HCT116 (cell line): ENCODE measurements around the gene SEPTIN8. TPM values are rescaled to one million over a fixed set of nuclear protein-coding genes. Genes with fewer than 3 reads are reported as not detected.

ENCODE experiments used
- ATAC-seq: fragments of 200-7000 bp; cut with Tn5 transposase; 2 replicates; pipeline ENCODE4 v1.9.1; 2020; ENCODE audit warnings: mild to moderate bottlenecking, moderate library complexity
- BruUV-seq: library from RNA; stranded (reverse); fragments of 400-500 nt; replicated peaks from 2 replicates; lab custom pipeline; 2021; lab: Mats Ljungman, UMichigan
- CTCF ChIA-PET: fragments of 300-600 bp; sonication (Branson Sonifier 250); formaldehyde crosslinking; loops from one replicate; lab custom pipeline; 2021; ENCODE audit warnings: antibody characterized with exemption; lab: Charles Lee
- POLR2A ChIA-PET: fragments of 300-600, 350-600 bp; sonication (Branson Sonifier 250); formaldehyde crosslinking; loops from one replicate; lab custom pipeline; 2021; ENCODE audit warnings: antibody characterized with exemption; lab: Charles Lee
- RAD21 ChIA-PET, 2 experiments: fragments of 300-600 bp; sonication (Branson Sonifier 250); formaldehyde crosslinking; loops; one replicate each; lab custom pipeline; 2023; ENCODE audit warnings: low total read pairs in 2 of 2; ENCODE audit not compliant: uncharacterized antibody in 2 of 2, unreplicated experiment in 2 of 2, low non-redundant PET in 1 of 2; lab: Charles Lee
- DNase-seq: peaks from one replicate; pipeline ENCODE4 v3.0.0-alpha.2; 2010; ENCODE audit warnings: low read depth, low spot score
- H2AFZ ChIP-seq: fragments of 200-600 bp; shearing (Covaris generic), sonication (generic); 2 replicates; pipeline ENCODE4 v1.6.1; 2017; ENCODE audit warnings: low read depth, mixed run types, mixed read lengths, antibody characterized with exemption, low read length; ENCODE audit not compliant: poor library complexity, severe bottlenecking
- H3K27ac ChIP-seq: 2 replicates; pipeline ENCODE4 v1.5.1; 2012; ENCODE audit warnings: low read depth, low read length
- H3K27me3 ChIP-seq: fragments of 200-600 bp; sonication (generic); 2 replicates; pipeline ENCODE4 v1.6.1; 2016; ENCODE audit warnings: mixed run types, low read length, mixed read lengths; ENCODE audit not compliant: insufficient read depth
- H3K36me3 ChIP-seq, 2 experiments: fragments of 200-500 bp in 1 of 2; fragments of 200-600 bp in 1 of 2; sonication (Bioruptor generic) in 1 of 2; sonication (generic) in 1 of 2; 2 replicates each; pipeline versions ENCODE4 v1.5.1 to v1.6.1; 2014 to 2016; ENCODE audit warnings: low read length in 2 of 2, inconsistent platforms in 1 of 2, mixed read lengths in 1 of 2, mixed run types in 1 of 2; ENCODE audit not compliant: insufficient read depth in 2 of 2, control insufficient read depth in 1 of 2
- H3K4me1 ChIP-seq, 2 experiments: fragments of 200-600 bp in 1 of 2; sonication (generic) in 1 of 2; 2 replicates each; pipeline versions ENCODE4 v1.5.1 to v1.6.1; 2012 to 2017; ENCODE audit warnings: low read length in 2 of 2, inconsistent platforms in 1 of 2, mild to moderate bottlenecking in 1 of 2, mixed read lengths in 1 of 2, mixed run types in 1 of 2, moderate library complexity in 1 of 2; ENCODE audit not compliant: insufficient read depth in 2 of 2, control insufficient read depth in 1 of 2
- H3K4me2 ChIP-seq: fragments of 200-600 bp; sonication (generic); 2 replicates; pipeline ENCODE4 v1.6.1; 2017; ENCODE audit warnings: mixed run types, low read length, mixed read lengths
- H3K4me3 ChIP-seq, 2 experiments: fragments of 200-600 bp in 1 of 2; sonication (generic) in 1 of 2; replicated peaks in 1 of 2; 2 replicates each; pipeline ENCODE4 v1.5.1; 2011 to 2016; ENCODE audit warnings: low read length in 2 of 2, control low read depth in 1 of 2, low read depth in 1 of 2, mild to moderate bottlenecking in 1 of 2, mixed read lengths in 1 of 2, mixed run types in 1 of 2
- H3K79me2 ChIP-seq: fragments of 200-600 bp; sonication (generic); 2 replicates; pipeline ENCODE4 v1.6.1; 2017; ENCODE audit warnings: mild to moderate bottlenecking, mixed run types, low read length, moderate library complexity, mixed read lengths; ENCODE audit not compliant: insufficient read depth
- H3K9ac ChIP-seq: fragments of 200-600 bp; sonication (generic); 2 replicates; pipeline ENCODE4 v1.6.1; 2016; ENCODE audit warnings: low read length, mixed read lengths
- H3K9me2 ChIP-seq: fragments of 200-600 bp; sonication (generic), shearing (Covaris generic); 2 replicates; pipeline ENCODE4 v1.6.1; 2017; ENCODE audit warnings: mixed run types, mild to moderate bottlenecking, moderate library complexity; ENCODE audit not compliant: insufficient read depth
- H3K9me3 ChIP-seq, 2 experiments: fragments of 200-500 bp in 1 of 2; fragments of 200-600 bp in 1 of 2; sonication (Bioruptor generic) in 1 of 2; sonication (generic) in 1 of 2; 2 replicates each; pipeline ENCODE4 v1.6.1; 2014 to 2017; ENCODE audit warnings: low read length in 2 of 2, mixed read lengths in 2 of 2, inconsistent platforms in 1 of 2, low read depth in 1 of 2, mild to moderate bottlenecking in 1 of 2, mixed run types in 1 of 2, moderate library complexity in 1 of 2; ENCODE audit not compliant: control insufficient read depth in 1 of 2, insufficient read depth in 1 of 2
- H4K20me1 ChIP-seq: fragments of 200-600 bp; sonication (generic), shearing (Covaris generic); 2 replicates; pipeline ENCODE4 v1.6.1; 2017; ENCODE audit warnings: mixed run types, mild to moderate bottlenecking, moderate library complexity; ENCODE audit not compliant: insufficient read depth
- CBX3 ChIP-seq: IDR thresholded peaks from 2 replicates; pipeline ENCODE4 v1.6.1; 2012; ENCODE audit warnings: low read depth
- CEBPB ChIP-seq: IDR thresholded peaks from 2 replicates; pipeline ENCODE4 v1.6.1; 2012; ENCODE audit warnings: low read depth
- ELF1 ChIP-seq: IDR thresholded peaks from 2 replicates; pipeline ENCODE4 v1.6.1; 2012; ENCODE audit warnings: low read depth, borderline replicate concordance
- EZH2 ChIP-seq: fragments of 200-600 bp; sonication (generic); IDR thresholded peaks from 2 replicates; pipeline ENCODE4 v1.6.1; 2017; ENCODE audit warnings: antibody characterized with exemption, mixed run types
- JUND ChIP-seq: IDR thresholded peaks from 2 replicates; pipeline ENCODE4 v1.6.1; 2012
- MAX ChIP-seq: IDR thresholded peaks from 2 replicates; pipeline ENCODE4 v1.6.1; 2012
- POLR2A ChIP-seq: IDR thresholded peaks from 2 replicates; pipeline ENCODE4 v1.7.0; 2011; ENCODE audit warnings: borderline replicate concordance; ENCODE audit not compliant: insufficient read depth, insufficient read length; ENCODE audit errors: extremely low read depth
- RAD21 ChIP-seq: IDR thresholded peaks from 2 replicates; pipeline ENCODE4 v1.6.1; 2012; ENCODE audit warnings: low read depth, mild to moderate bottlenecking
- SIN3A ChIP-seq: IDR thresholded peaks from 2 replicates; pipeline ENCODE4 v1.6.1; 2012; ENCODE audit warnings: low read depth
- SP1 ChIP-seq: IDR thresholded peaks from 2 replicates; pipeline ENCODE4 v1.6.1; 2012; ENCODE audit warnings: low read depth
- SRF ChIP-seq: IDR thresholded peaks from 2 replicates; pipeline ENCODE4 v1.6.1; 2012; ENCODE audit warnings: low read depth
- YY1 ChIP-seq: IDR thresholded peaks from 2 replicates; pipeline ENCODE4 v1.6.1; 2011; ENCODE audit warnings: low read length, low read depth, moderate library complexity, mild to moderate bottlenecking; ENCODE audit not compliant: insufficient replicate concordance; ENCODE audit errors: extremely low read depth
- ZBTB33 ChIP-seq: IDR thresholded peaks from 2 replicates; pipeline ENCODE4 v1.6.1; 2011; ENCODE audit warnings: mild to moderate bottlenecking, low read length, moderate library complexity; ENCODE audit not compliant: insufficient replicate concordance; ENCODE audit errors: extremely low read depth
- ZNF274 ChIP-seq: fragments of 200-500 bp; sonication (Bioruptor generic); IDR thresholded peaks from 2 replicates; pipeline ENCODE4 v1.6.1; 2014; ENCODE audit warnings: mild to moderate bottlenecking, low read depth, low read length, inconsistent platforms
- intact Hi-C: fragments of 100-400 bp; cut with micrococcal nuclease; formaldehyde crosslinking; loops from 2 replicates; pipeline ENCODE4 v1.10.0; 2022
- total RNA-seq: library from RNA; stranded (reverse); gene quantifications from one replicate; pipeline ENCODE4 v1.2.1, GENCODE V29; 2021; ENCODE audit not compliant: unreplicated experiment
- TF ChIP-seq, protein P1 (sequence below): IDR thresholded peaks from 2 replicates; pipeline ENCODE4 v1.6.1; 2012; ENCODE audit warnings: low read depth

The SEPTIN8 gene
- total RNA-seq, 1 experiment from 2014 or later: 34.6 TPM

DNA sequence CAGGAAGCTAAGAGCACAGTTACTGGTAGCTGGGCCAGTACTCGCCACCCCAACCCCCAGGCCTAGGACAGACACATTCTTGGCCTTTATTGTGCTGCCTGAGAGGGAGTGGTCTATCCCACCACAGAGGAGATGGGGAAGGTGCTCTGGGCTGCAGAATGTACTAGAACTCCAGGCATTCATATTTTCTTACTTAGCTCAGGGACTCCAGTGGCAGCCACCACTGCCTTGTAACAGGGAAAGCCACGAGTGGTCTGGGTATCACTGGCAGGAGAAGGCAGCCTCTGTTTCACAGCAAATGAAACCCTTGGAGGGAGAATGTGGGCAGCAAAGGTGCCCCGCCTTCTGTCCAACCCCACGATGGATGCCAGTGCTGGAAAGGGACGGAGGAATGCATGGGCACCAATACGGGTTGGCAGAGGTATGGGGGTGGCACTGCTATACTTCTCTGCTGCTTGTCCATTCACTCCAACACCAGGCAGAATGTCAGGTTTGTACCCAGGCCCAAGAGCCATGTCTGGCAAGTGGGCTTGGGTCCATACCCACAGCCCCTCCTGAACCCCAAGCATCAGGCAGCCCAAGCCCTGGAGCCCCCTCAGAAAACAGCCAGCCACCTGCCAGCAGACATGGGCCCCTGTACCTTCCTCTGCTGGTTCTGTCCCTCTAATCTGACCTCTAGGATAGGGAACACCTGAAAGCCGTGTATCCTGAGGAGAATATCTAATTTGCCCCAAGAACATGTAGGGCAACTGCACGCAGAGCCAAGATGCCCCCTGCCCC is 4.6 kb downstream of the SEPTIN8 start:
- no TSS peak for BruUV-seq

DNA sequence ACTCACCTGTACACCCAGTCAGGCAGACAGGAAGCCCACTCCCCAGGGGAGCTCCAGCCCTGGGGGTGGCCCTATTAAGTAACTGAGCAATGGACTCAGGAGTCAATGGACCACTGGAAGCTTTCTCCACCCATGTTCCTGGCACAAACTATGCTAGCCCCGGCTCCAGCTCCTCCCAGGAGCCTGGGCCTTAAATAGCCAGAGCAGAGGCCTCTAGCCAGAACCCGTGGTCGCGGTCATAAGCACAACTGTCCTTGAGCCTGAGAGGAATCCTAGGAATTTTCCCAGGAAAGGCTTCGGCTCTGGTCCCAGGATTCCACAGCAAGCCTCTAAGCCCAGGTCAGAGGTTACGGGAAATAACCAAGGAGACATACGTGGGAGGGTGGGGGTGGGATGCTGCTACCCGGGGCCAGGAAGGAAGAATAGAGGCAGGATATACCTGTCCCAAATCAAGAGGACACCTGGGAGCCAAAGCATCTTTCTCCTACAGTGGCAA is 5.5 kb downstream of the SEPTIN8 start:
- CTCF ChIA-PET: no interaction called here
- TF ChIP-seq EZH2: no peak
- TF ChIP-seq CBX3: no peak
- TF ChIP-seq POLR2A: no peak
- TF ChIP-seq SP1: no peak
- TF ChIP-seq, protein P1, sequence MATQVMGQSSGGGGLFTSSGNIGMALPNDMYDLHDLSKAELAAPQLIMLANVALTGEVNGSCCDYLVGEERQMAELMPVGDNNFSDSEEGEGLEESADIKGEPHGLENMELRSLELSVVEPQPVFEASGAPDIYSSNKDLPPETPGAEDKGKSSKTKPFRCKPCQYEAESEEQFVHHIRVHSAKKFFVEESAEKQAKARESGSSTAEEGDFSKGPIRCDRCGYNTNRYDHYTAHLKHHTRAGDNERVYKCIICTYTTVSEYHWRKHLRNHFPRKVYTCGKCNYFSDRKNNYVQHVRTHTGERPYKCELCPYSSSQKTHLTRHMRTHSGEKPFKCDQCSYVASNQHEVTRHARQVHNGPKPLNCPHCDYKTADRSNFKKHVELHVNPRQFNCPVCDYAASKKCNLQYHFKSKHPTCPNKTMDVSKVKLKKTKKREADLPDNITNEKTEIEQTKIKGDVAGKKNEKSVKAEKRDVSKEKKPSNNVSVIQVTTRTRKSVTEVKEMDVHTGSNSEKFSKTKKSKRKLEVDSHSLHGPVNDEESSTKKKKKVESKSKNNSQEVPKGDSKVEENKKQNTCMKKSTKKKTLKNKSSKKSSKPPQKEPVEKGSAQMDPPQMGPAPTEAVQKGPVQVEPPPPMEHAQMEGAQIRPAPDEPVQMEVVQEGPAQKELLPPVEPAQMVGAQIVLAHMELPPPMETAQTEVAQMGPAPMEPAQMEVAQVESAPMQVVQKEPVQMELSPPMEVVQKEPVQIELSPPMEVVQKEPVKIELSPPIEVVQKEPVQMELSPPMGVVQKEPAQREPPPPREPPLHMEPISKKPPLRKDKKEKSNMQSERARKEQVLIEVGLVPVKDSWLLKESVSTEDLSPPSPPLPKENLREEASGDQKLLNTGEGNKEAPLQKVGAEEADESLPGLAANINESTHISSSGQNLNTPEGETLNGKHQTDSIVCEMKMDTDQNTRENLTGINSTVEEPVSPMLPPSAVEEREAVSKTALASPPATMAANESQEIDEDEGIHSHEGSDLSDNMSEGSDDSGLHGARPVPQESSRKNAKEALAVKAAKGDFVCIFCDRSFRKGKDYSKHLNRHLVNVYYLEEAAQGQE: no peak
- no peak for TF ChIP-seq SRF
- TF ChIP-seq ZBTB33: no peak
- TF ChIP-seq YY1: no peak
- TF ChIP-seq ELF1: no peak
- TF ChIP-seq RAD21: no peak
- no peak for TF ChIP-seq ZNF274
- TF ChIP-seq SIN3A: no peak
- no peak for TF ChIP-seq MAX

More for the DNA sequence above, 4.6 kb downstream of the SEPTIN8 start:
- Histone ChIP-seq H3K27ac (no peak overlapping the region), H3K9me3 (no peaks in the 10 kb centered on the region), H3K9ac (no peak overlapping the region), H2AFZ (no peak overlapping the region), H3K36me3 (no peaks in the 10 kb centered on the region), H3K4me1 (peaks cover 12 to 20% of the 10 kb centered on the region in 2 experiments), H3K9me2 (no peaks in the 10 kb centered on the region), H4K20me1 (no peaks in the 10 kb centered on the region), H3K4me3 (no peak overlapping the region), H3K27me3 (no peaks in the 10 kb centered on the region), H3K4me2 (no peak overlapping the region), H3K79me2 (peaks cover 22% of the 10 kb centered on the region)
- ChIA-PET RAD21 (no interaction called here), POLR2A (no interaction called here), CTCF (no interaction called here)
- TF ChIP-seq CEBPB: no peak
- no peak for TF ChIP-seq JUND
- no peak for TF ChIP-seq SRF
- ATAC-seq: no peak
- intact Hi-C loops: no loop called here
- no peak for DNase-seq

More for the DNA sequence above, 5.5 kb downstream of the SEPTIN8 start:
- Histone ChIP-seq H3K4me2 (no peak overlapping the region), H3K9me3 (no peaks in the 10 kb centered on the region), H3K27me3 (no peaks in the 10 kb centered on the region), H3K4me3 (no peak overlapping the region), H4K20me1 (no peaks in the 10 kb centered on the region), H2AFZ (no peak overlapping the region), H3K4me1 (peaks cover 12 to 17% of the 10 kb centered on the region in 2 experiments), H3K9ac (no peak overlapping the region), H3K36me3 (no peaks in the 10 kb centered on the region), H3K27ac (no peak overlapping the region), H3K79me2 (peaks cover 22% of the 10 kb centered on the region), H3K9me2 (no peaks in the 10 kb centered on the region)
- BruUV-seq: no TSS peak
- RAD21 ChIA-PET: interaction anchor here in 1 of 2 experiments (0.6 kb wide), 1 partner anchor 122 kb away, joined by 4 read pairs; no protein-coding TSS in a partner anchor
- POLR2A ChIA-PET: no interaction called here
- DNase-seq: no peak
- no peak for ATAC-seq
- intact Hi-C loops: no loop called here
